Hepatocyte (in vitro differentiated cells): Measurements from ENCODE around the gene DUS2. TPM values are rescaled to one million over a fixed set of nuclear protein-coding genes. Genes with fewer than 3 reads are reported as not detected.

ENCODE experiments used
- DNase-seq: peaks from one replicate; pipeline ENCODE4 v3.0.0-alpha.2; 2016; ENCODE audit warnings: low spot score
- H2AFZ ChIP-seq: fragments of 200-600 bp; sonication (generic); 2 replicates; pipeline ENCODE4 v1.6.0; 2016; ENCODE audit warnings: antibody characterized with exemption, mild to moderate bottlenecking
- H3K27ac ChIP-seq: fragments of 200-600 bp; sonication (generic); 2 replicates; pipeline ENCODE4 v1.5.1; 2016; ENCODE audit warnings: mild to moderate bottlenecking
- H3K27me3 ChIP-seq: fragments of 200-600 bp; sonication (generic); 2 replicates; pipeline ENCODE4 v1.6.1; 2016
- H3K36me3 ChIP-seq: fragments of 200-600 bp; sonication (generic); replicated peaks from 2 replicates; pipeline ENCODE4 v1.5.1; 2016; ENCODE audit warnings: low read depth; ENCODE audit not compliant: insufficient read depth
- H3K4me1 ChIP-seq: fragments of 200-600 bp; sonication (generic); 2 replicates; pipeline ENCODE4 v1.5.1; 2016; ENCODE audit warnings: mild to moderate bottlenecking, moderate library complexity; ENCODE audit not compliant: insufficient read depth
- H3K4me2 ChIP-seq: fragments of 200-600 bp; sonication (generic); 2 replicates; pipeline ENCODE4 v1.6.0; 2016
- H3K4me3 ChIP-seq: fragments of 200-600 bp; sonication (generic); 2 replicates; pipeline ENCODE4 v1.5.1; 2016; ENCODE audit warnings: mild to moderate bottlenecking
- H3K79me2 ChIP-seq: fragments of 200-600 bp; sonication (generic); 2 replicates; pipeline ENCODE4 v1.6.0; 2017; ENCODE audit warnings: mild to moderate bottlenecking
- H3K9me2 ChIP-seq: fragments of 200-600 bp; sonication (generic); replicated peaks from 2 replicates; pipeline ENCODE4 v1.6.0; 2017; ENCODE audit warnings: mild to moderate bottlenecking; ENCODE audit not compliant: insufficient read depth
- H3K9me3 ChIP-seq: fragments of 200-600 bp; sonication (generic); 2 replicates; pipeline ENCODE4 v1.5.1; 2016; ENCODE audit warnings: low read depth, mild to moderate bottlenecking
- H4K20me1 ChIP-seq: fragments of 200-600 bp; sonication (generic); 2 replicates; pipeline ENCODE4 v1.6.0; 2016; ENCODE audit warnings: mild to moderate bottlenecking; ENCODE audit not compliant: insufficient read depth, poor library complexity, severe bottlenecking
- EZH2 ChIP-seq: fragments of 200-600 bp; sonication (generic); IDR thresholded peaks from 2 replicates; pipeline ENCODE4 v1.6.1; 2016; ENCODE audit warnings: antibody characterized with exemption, mild to moderate bottlenecking, borderline replicate concordance
- EZH2phosphoT487 ChIP-seq: fragments of 200-600 bp; sonication (generic); IDR thresholded peaks from one replicate; pipeline ENCODE4 v1.6.1; 2018; ENCODE audit warnings: antibody characterized with exemption, mild to moderate bottlenecking, low read depth, moderate library complexity; ENCODE audit not compliant: unreplicated experiment, severe bottlenecking
- WGBS: methylation state at CpG from one replicate; pipeline ENCODE4 v1.1.6; 2016; ENCODE audit warnings: low lambda C conversion rate; ENCODE audit errors: missing lambda C conversion rate; 5-methylcytosine and 5-hydroxymethylcytosine counted together
- polyA plus RNA-seq: library from polyadenylated mRNA; unstranded; fragments of >200 nt; fragmentation: Nextera tagmentation; extraction: Ambion mirVana; gene quantifications from 2 replicates; pipeline ENCODE4 v1.2.1, GENCODE V29; 2016
- total RNA-seq: library from RNA; depleted of rRNA; stranded (reverse); fragments of >200 nt; gene quantifications from 2 replicates; pipeline ENCODE4 v1.2.3, GENCODE V29; 2014
- TF ChIP-seq, protein P1 (sequence below): fragments of 200-600 bp; sonication (generic); IDR thresholded peaks from 2 replicates; pipeline ENCODE4 v1.5.1; 2016; ENCODE audit warnings: antibody characterized with exemption, mild to moderate bottlenecking; ENCODE audit not compliant: poor library complexity

Gene DUS2
- total and polyA plus RNA-seq, 2 experiments from 2014 or later, result 11.8 to 18.0 TPM

DNA sequence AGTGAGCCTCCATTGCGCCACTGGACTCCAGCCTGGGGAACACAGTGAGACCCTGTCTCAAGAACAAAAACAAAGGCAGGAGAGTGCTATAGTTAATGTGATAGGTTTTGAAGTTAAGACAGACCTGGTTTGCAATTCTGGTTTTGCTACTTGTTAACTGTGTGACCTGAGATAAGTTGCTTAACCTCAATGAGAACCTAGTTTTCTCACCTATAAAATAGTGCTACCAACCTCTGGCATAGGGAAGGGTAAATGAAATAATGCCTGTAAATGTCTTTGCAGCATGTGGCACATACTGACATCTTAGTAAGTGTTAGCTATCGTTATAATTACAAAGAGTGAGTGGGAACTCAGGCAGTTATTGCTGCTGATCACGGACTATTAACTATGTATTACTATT, 32.3 kb downstream of the DUS2 start:
- TF ChIP-seq EZH2phosphoT487, result no peak
- TF ChIP-seq, protein P1, sequence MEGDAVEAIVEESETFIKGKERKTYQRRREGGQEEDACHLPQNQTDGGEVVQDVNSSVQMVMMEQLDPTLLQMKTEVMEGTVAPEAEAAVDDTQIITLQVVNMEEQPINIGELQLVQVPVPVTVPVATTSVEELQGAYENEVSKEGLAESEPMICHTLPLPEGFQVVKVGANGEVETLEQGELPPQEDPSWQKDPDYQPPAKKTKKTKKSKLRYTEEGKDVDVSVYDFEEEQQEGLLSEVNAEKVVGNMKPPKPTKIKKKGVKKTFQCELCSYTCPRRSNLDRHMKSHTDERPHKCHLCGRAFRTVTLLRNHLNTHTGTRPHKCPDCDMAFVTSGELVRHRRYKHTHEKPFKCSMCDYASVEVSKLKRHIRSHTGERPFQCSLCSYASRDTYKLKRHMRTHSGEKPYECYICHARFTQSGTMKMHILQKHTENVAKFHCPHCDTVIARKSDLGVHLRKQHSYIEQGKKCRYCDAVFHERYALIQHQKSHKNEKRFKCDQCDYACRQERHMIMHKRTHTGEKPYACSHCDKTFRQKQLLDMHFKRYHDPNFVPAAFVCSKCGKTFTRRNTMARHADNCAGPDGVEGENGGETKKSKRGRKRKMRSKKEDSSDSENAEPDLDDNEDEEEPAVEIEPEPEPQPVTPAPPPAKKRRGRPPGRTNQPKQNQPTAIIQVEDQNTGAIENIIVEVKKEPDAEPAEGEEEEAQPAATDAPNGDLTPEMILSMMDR, result no peak
- TF ChIP-seq EZH2, result no peak
- H3K9me2 ChIP-seq, result no peaks in the 10 kb centered on the region
- H4K20me1 ChIP-seq, result no peaks in the 10 kb centered on the region
- no peak for DNase-seq
- no peaks in the 10 kb centered on the region for H3K4me1 ChIP-seq
- H3K36me3 ChIP-seq, result no peaks in the 10 kb centered on the region
- no peak overlapping the region for H2AFZ ChIP-seq
- H3K4me3 ChIP-seq, result no peak overlapping the region
- H3K79me2 ChIP-seq, result no peaks in the 10 kb centered on the region
- 95% methylated on average over 3 of the region's 3 CpGs for WGBS
- H3K27me3 ChIP-seq, result no peaks in the 10 kb centered on the region
- H3K4me2 ChIP-seq, result no peak overlapping the region
- no peak overlapping the region for H3K27ac ChIP-seq
- no peaks in the 10 kb centered on the region for H3K9me3 ChIP-seq

DNA sequence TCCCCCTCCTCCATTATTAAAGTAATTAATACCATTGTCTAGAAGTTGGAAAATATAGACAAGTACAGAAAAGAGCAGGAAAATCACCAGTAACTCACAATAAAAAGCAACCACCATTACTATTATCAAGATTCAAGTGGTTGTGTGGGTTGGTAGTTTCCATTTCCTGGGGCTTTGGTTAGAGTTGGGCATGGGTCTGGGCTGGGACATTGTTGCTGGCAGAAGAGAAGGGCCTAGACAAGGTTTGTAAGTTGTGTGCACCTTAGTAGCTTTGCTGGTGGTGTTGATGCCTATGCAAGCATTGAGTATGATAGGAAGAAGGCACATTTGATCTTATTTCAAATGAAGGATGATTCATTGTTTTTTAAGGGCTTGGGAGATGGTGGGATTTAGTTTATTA, 36.7 kb downstream of the DUS2 start:
- Histone ChIP-seq H3K36me3 (no peaks in the 10 kb centered on the region), H3K9me3 (no peaks in the 10 kb centered on the region), H3K9me2 (no peaks in the 10 kb centered on the region), H4K20me1 (no peaks in the 10 kb centered on the region), H3K27ac (no peak overlapping the region), H3K4me3 (no peak overlapping the region), H2AFZ (no peak overlapping the region), H3K27me3 (no peaks in the 10 kb centered on the region), H3K79me2 (no peaks in the 10 kb centered on the region), H3K4me1 (no peaks in the 10 kb centered on the region), H3K4me2 (no peak overlapping the region)
- no peak for TF ChIP-seq EZH2phosphoT487
- TF ChIP-seq, protein P1, result no peak
- no peak for TF ChIP-seq EZH2
- DNase-seq, result no peak

DNA sequence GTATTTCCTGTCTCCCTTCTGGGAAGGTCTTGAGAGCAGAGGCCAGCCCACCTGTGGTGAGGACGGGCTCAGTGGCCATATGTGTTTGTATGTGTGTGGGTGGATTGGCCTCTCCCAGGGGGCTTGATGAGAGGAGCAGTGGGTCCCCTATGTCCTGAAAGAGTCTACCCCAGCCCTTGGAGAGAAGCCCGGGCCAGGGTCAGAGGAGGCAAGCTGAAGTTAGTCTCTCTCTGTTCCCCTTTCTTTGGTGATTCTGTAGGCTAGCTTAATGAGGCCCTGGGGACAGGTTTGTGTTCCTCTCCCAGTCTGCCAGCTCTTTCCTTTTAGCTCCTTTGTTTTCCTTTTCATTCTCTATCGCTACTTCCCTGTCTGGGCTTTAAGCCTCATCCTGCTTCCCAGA, 38.3 kb downstream of the DUS2 start:
- no peaks in the 10 kb centered on the region for H3K36me3 ChIP-seq
- no peak overlapping the region for H3K4me2 ChIP-seq
- no peak for TF ChIP-seq EZH2
- no peaks in the 10 kb centered on the region for H3K9me2 ChIP-seq
- no peaks in the 10 kb centered on the region for H3K79me2 ChIP-seq
- no peaks in the 10 kb centered on the region for H3K9me3 ChIP-seq
- H3K27me3 ChIP-seq, result no peaks in the 10 kb centered on the region
- DNase-seq, result no peak
- no peaks in the 10 kb centered on the region for H4K20me1 ChIP-seq
- H2AFZ ChIP-seq, result no peak overlapping the region
- peaks cover 4% of the 10 kb centered on the region for H3K4me1 ChIP-seq
- no peak overlapping the region for H3K27ac ChIP-seq
- no peak overlapping the region for H3K4me3 ChIP-seq
- WGBS, result 94% methylated on average over 3 of the region's 3 CpGs

DNA sequence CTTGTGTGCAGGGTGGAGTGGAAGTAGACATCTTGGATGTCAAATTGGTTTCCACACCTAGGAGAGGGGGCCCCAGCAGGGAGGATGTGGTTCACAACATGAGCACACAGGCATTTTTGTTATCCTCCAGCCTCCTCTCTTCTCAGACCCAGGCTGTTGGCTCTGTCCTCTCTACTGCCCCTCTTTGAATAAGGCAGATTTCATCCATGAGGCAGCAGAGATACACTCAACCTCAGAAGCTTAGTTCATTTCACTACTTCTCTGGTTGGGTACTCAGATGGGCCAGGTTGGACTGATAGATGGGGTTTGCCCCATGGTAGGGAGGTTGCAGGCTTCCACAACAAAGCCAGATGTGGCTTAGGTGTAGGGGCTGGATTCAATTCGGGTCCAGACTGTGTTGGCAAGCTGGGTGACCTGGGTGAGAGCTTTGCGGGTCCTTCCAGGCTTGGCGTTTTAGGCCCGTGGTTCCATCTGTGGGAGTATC, 39.9 kb downstream of the DUS2 start:
- 96% methylated on average over 4 of the region's 4 CpGs for WGBS
- TF ChIP-seq EZH2phosphoT487 (no peak), EZH2 (no peak)
- TF ChIP-seq, protein P1, result no peak

More for the DNA sequence above, 39.9 kb downstream of the DUS2 start:
- H3K4me3 ChIP-seq, result no peak overlapping the region
- peaks cover 4% of the 10 kb centered on the region for H3K4me1 ChIP-seq
- H3K9me2 ChIP-seq, result no peaks in the 10 kb centered on the region
- H3K9me3 ChIP-seq, result no peaks in the 10 kb centered on the region
- no peaks in the 10 kb centered on the region for H3K79me2 ChIP-seq
- no peak overlapping the region for H2AFZ ChIP-seq
- H3K27ac ChIP-seq, result no peak overlapping the region
- no peaks in the 10 kb centered on the region for H3K36me3 ChIP-seq
- no peak overlapping the region for H3K4me2 ChIP-seq
- H3K27me3 ChIP-seq, result no peaks in the 10 kb centered on the region
- no peak for DNase-seq
- H4K20me1 ChIP-seq, result no peaks in the 10 kb centered on the region
